Ovary (tissue), 3 donors: ENCODE data around the gene MATK.

Source experiments
- CTCF ChIP-seq, 3 donors: fragments of 450-650 bp in 2 of 3; fragments of 200-600 bp in 1 of 3; IDR thresholded peaks; one replicate each; pipeline versions ENCODE4 v1.5.1 to v1.8.0; 2016 to 2022; ENCODE audit warnings: antibody characterized with exemption in 3 of 3, mild to moderate bottlenecking in 1 of 3
- POLR2A ChIP-seq: fragments of 450-650 bp; IDR thresholded peaks from one replicate; pipeline ENCODE4 v1.6.1; 2017; ENCODE audit warnings: antibody characterized with exemption, mild to moderate bottlenecking, moderate library complexity
- donor health status: DM: no; HTN: no; CAD: no.

GRCh38 chr19:3818918-3819317 is 32.7 kb upstream of the MATK start:
- TF ChIP-seq CTCF (IDR thresholded peaks at IDR 0.05) (no peak), POLR2A (no peak)
